GM18526 (cell line): ENCODE data around the gene FN3K.

Experiments
- POLR2A ChIP-seq: IDR thresholded peaks from 3 replicates; pipeline ENCODE4 v1.6.1; 2011; ENCODE audit not compliant: insufficient read length; ENCODE audit errors: extremely low read depth

FN3K gene

GRCh38 chr17:82718986-82719685 lies 16.3 kb upstream of the FN3K start:
- no peak for TF ChIP-seq POLR2A

GRCh38 chr17:82720204-82720603 lies 15.2 kb upstream of the FN3K start:
- TF ChIP-seq POLR2A = no peak

- TF ChIP-seq POLR2A = no peak
Observed at GRCh38 chr17:82722341-82723013, 12.9 kb upstream of the FN3K start.

- TF ChIP-seq POLR2A = no peak
Observed at GRCh38 chr17:82723169-82723807, 12.1 kb upstream of the FN3K start.

- no peak for TF ChIP-seq POLR2A
Observed at GRCh38 chr17:82726427-82726826, 9.0 kb upstream of the FN3K start.

GRCh38 chr17:82729479-82730260 lies 5.7 kb upstream of the FN3K start:
- TF ChIP-seq POLR2A = no peak

GRCh38 chr17:82732118-82732743 lies 3.2 kb upstream of the FN3K start:
- no peak for TF ChIP-seq POLR2A

GRCh38 chr17:82736511-82737185 lies 1.2 kb downstream of the FN3K start:
- no peak for TF ChIP-seq POLR2A

GRCh38 chr17:82737967-82738877 lies 2.8 kb downstream of the FN3K start:
- TF ChIP-seq POLR2A = no peak

- TF ChIP-seq POLR2A = no peak
Observed at GRCh38 chr17:82740906-82741759, 5.7 kb downstream of the FN3K start.

- TF ChIP-seq POLR2A = no peak
Observed at GRCh38 chr17:82743344-82744219, 8.2 kb downstream of the FN3K start.

- TF ChIP-seq POLR2A = no peak
Observed at GRCh38 chr17:82745524-82745923, 10.1 kb downstream of the FN3K start.

GRCh38 chr17:82748756-82749155 lies 13.3 kb downstream of the FN3K start:
- TF ChIP-seq POLR2A = no peak
